HepG2 (cell line): ENCODE measurements around the gene MIER1.

Source experiments
- BATF2 ChIP-seq: sonication (generic); formaldehyde crosslinking; IDR thresholded peaks from 2 replicates; pipeline ENCODE4 v1.8.0; 2022; ENCODE audit warnings: mild to moderate bottlenecking, missing genetic modification reagents, moderate library complexity
- BHLHE40 ChIP-seq: IDR thresholded peaks from 2 replicates; pipeline ENCODE4 v1.6.1; 2011; ENCODE audit warnings: low read length, improper control_type of control experiment
- ETV6 ChIP-seq: sonication (generic); formaldehyde crosslinking; conservative IDR thresholded peaks from 2 replicates; pipeline ENCODE4 v1.4.0; 2020; ENCODE audit warnings: missing genetic modification reagents
- MTF2 ChIP-seq: sonication (generic); formaldehyde crosslinking; IDR thresholded peaks from 2 replicates; pipeline ENCODE4 v1.5.0; 2020; ENCODE audit warnings: missing genetic modification reagents, borderline replicate concordance
- NCOA5 ChIP-seq: sonication (generic); formaldehyde crosslinking; IDR thresholded peaks from 2 replicates; pipeline ENCODE4 v1.4.0; 2020; ENCODE audit warnings: missing genetic modification reagents
- SMC3 ChIP-seq: IDR thresholded peaks from 2 replicates; pipeline ENCODE4 v1.6.1; 2011; ENCODE audit warnings: low read length, improper control_type of control experiment
- STAT5B ChIP-seq: sonication (generic); formaldehyde crosslinking; IDR thresholded peaks from 2 replicates; pipeline ENCODE4 v1.4.0; 2020; ENCODE audit warnings: missing genetic modification reagents
- TAF15 ChIP-seq: fragments of 200-400 bp; formaldehyde crosslinking; IDR thresholded peaks from one replicate; pipeline ENCODE4 v1.6.1; 2018; ENCODE audit warnings: mild to moderate bottlenecking, low read depth, low read length; ENCODE audit not compliant: poor library complexity, severe bottlenecking
- ZNF670 ChIP-seq: sonication (generic); formaldehyde crosslinking; IDR thresholded peaks from 2 replicates; pipeline ENCODE4 v1.8.0; 2022; ENCODE audit warnings: mild to moderate bottlenecking, missing genetic modification reagents, borderline replicate concordance
- TF ChIP-seq, protein P1 (sequence below): sonication (generic); formaldehyde crosslinking; IDR thresholded peaks from 2 replicates; pipeline ENCODE4 v1.5.0; 2020; ENCODE audit warnings: mild to moderate bottlenecking, missing genetic modification reagents, moderate library complexity
- TF ChIP-seq, protein P2 (sequence below): sonication (generic); formaldehyde crosslinking; conservative IDR thresholded peaks from 2 replicates; pipeline ENCODE4 v1.8.1; 2023; ENCODE audit warnings: missing genetic modification reagents

GRCh38 chr1:66927528-66927927, 2.7 kb downstream of the MIER1 start:
- TF ChIP-seq, protein P1, sequence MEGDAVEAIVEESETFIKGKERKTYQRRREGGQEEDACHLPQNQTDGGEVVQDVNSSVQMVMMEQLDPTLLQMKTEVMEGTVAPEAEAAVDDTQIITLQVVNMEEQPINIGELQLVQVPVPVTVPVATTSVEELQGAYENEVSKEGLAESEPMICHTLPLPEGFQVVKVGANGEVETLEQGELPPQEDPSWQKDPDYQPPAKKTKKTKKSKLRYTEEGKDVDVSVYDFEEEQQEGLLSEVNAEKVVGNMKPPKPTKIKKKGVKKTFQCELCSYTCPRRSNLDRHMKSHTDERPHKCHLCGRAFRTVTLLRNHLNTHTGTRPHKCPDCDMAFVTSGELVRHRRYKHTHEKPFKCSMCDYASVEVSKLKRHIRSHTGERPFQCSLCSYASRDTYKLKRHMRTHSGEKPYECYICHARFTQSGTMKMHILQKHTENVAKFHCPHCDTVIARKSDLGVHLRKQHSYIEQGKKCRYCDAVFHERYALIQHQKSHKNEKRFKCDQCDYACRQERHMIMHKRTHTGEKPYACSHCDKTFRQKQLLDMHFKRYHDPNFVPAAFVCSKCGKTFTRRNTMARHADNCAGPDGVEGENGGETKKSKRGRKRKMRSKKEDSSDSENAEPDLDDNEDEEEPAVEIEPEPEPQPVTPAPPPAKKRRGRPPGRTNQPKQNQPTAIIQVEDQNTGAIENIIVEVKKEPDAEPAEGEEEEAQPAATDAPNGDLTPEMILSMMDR (CRISPR knock-in tag): no peak
- TF ChIP-seq TAF15 (no peak), BHLHE40 (no peak), MTF2 (CRISPR knock-in tag) (no peak), STAT5B (no peak), NCOA5 (no peak), ZNF670 (CRISPR knock-in tag) (no peak), BATF2 (CRISPR knock-in tag) (no peak), SMC3 (no peak), ETV6 (CRISPR knock-in tag) (no peak)
- TF ChIP-seq, protein P2, sequence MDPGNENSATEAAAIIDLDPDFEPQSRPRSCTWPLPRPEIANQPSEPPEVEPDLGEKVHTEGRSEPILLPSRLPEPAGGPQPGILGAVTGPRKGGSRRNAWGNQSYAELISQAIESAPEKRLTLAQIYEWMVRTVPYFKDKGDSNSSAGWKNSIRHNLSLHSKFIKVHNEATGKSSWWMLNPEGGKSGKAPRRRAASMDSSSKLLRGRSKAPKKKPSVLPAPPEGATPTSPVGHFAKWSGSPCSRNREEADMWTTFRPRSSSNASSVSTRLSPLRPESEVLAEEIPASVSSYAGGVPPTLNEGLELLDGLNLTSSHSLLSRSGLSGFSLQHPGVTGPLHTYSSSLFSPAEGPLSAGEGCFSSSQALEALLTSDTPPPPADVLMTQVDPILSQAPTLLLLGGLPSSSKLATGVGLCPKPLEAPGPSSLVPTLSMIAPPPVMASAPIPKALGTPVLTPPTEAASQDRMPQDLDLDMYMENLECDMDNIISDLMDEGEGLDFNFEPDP: no peak
